ENCODE measurements around the gene TENT4A.

TENT4A gene

DNA sequence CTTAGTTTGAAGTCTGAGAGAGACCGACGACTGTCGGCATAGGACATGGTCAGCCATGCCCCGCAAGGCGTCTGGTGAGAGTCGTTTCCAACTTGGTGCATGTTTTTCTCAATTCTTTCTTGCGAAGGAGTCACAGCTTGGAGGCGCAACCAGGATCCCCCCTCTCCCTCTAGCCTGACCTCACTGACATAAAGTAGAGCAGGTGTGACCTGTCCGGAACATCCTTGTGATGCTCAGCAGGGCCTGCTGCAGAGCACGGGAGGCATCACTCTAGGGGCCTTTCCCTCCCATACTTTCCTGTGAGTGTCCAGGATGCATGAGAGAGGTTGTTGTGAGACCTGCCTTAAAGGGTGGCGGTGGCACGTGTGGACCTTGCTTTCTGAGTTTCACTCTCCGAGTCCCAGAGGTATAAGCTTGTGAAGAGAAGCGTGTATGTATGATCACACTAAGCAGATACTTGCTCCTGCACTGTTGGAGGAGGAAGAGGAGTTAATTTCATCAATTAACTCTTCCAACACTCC, 5.0 kb downstream of the TENT4A start:
- DNase-seq = no peak

DNA sequence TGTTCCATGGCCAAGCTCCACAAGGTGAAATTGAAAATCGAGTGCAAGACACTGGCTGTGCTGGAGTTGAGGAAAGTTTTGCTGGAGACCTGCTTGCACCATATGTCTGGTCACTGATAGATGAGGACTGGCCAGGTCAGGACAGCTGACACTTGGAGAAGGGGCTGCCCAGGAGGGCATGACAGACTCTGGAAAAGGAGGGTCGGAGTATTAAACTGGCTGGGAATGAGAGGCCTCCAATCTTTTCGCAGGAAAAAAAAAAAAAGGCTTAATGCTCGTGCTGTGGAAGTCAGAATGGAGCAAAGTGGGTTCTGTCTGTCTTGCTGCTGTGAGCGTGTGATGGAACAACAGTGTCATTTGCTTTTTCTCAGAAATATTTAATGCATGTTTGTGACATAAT, 5.5 kb downstream of the TENT4A start:
- no peak for DNase-seq

GRCh38 chr5:6719417-6719816, 6.2 kb downstream of the TENT4A start:
- DNase-seq = no peak

DNA sequence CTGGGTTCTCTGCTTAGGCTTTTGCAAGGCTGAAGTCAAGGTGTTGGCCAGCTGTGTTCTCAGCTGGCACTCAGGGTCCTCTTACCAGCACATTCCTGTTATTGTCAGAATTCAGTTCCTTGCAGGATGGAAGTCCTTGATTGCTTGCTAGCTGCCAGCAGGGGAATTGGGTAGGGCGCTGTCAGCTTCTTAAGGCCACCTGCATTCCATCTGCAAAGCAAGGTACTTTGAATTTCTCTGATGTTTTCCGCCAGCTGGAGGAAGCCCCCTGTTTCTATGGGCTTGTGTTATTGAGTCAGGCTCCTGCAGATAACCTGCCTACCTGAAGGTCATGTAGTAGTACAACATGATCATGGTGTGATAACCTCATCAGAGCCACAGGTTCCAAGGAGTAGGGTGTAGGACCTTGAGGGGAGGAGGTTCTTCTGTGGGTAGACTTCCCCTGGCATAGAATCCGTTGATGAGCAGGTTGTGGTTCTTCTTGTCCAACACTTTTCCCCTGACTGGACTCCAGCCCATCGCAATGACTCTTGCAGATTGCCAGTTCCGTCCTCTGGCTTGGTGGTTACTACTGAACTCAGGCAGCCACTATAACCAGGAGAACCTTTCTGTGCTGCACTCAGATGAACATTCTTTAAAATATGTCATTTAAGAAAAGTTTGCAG, 6.8 kb downstream of the TENT4A start:
- peak; percentile 58 for DNase-seq

DNA sequence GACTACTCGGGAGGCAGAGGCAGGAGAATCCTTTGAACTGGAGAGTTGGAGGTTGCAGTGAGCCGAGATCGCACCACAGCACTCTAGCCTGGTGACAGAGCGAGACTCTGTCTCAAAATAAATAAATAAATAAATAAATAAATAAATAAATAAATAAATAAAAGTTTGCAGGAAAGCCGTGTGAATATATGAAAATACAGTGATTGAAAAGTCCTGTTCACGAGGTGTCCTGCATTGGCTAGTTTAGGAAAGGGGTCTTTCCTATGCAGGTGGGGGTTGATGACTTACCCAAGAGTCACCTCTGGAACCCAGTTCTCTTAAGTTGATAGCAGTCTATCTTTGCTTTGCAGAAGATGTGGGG, 7.3 kb downstream of the TENT4A start:
- DNase-seq = no peak

GRCh38 chr5:6721442-6721841, 8.2 kb downstream of the TENT4A start:
- DNase-seq = peak; percentile 62

- DNase-seq = no peak
These were observed 8.8 kb downstream of the TENT4A start for GRCh38 chr5:6722015-6722414.

- DNase-seq = no peak
These were observed 10.0 kb downstream of the TENT4A start for GRCh38 chr5:6723122-6723815.

- no peak for DNase-seq
These were observed 10.6 kb downstream of the TENT4A start for GRCh38 chr5:6723816-6724300.

GRCh38 chr5:6724321-6724929, 11.2 kb downstream of the TENT4A start:
- no peak for DNase-seq

GRCh38 chr5:6725421-6725820, 12.2 kb downstream of the TENT4A start:
- DNase-seq = no peak

GRCh38 chr5:6726006-6726405, 12.8 kb downstream of the TENT4A start:
- DNase-seq = no peak

GRCh38 chr5:6727231-6727630, 14.0 kb downstream of the TENT4A start:
- no peak for DNase-seq

GRCh38 chr5:6728011-6728794, 15.0 kb downstream of the TENT4A start:
- DNase-seq = no peak

DNA sequence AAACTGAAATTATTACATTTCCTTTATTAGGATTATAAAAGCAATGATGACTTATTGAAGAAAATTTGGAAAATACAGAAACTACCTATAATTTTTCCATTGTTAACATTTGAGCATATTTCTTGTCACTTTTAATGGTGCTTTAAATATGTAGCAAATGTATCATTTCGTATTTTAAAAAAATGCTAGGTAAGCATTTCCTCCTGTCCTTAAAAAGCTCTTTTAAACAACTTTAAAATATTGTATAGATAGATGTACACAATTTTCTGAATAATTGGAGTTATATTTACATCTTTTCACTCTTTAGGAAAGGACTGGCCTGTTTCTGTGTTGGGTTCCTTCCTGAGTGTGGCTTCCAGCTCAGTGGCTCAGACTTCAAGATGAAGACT, 15.6 kb downstream of the TENT4A start:
- no peak for DNase-seq

DNA sequence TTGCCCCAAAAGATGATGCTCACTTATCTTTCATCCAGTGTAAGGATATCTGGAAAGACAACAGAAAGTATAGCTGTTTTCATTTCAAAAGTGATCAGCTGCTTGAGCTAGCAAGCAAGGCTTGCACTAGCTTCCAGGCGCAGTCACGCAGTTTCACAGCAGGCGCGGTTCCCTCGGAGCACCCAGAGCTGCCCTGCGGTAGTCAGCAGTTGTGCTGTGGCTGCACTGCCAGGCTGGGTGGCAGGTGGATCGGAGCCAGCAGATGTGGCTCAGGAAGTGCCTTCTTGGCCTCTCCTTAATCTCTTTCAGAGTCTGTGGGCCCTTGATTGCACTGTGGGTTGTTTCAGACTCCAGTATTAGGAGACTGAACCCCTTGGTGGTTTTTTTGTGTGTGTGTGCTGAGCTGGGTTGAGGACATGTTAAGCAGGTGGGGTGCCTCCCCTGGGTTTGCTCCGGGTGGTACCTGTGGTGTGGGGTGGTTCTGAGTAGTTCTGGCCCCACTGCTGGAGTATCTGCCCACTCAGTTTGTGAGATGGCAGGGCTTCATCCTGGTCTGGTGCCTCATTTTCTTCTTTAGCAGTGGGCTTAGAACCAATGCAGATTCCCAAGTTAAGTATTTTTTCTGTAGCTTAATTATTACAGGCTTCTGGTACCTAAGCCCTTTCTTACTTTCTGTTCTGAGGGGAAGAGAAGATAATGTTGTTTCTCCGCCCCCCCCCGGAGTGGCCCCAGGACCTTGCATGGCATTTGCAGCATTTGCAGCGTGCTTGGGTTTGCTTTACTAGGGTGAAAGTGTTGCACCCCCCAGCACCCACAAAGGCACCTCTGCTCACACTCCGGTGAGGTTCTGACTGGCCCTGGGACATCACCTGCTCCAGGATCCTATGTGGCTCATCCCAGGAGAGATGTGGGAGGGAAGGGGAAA, 16.4 kb downstream of the TENT4A start:
- peak; percentile 94 for DNase-seq

GRCh38 chr5:6730407-6730806, 17.2 kb downstream of the TENT4A start:
- DNase-seq = peak; percentile 91

DNA sequence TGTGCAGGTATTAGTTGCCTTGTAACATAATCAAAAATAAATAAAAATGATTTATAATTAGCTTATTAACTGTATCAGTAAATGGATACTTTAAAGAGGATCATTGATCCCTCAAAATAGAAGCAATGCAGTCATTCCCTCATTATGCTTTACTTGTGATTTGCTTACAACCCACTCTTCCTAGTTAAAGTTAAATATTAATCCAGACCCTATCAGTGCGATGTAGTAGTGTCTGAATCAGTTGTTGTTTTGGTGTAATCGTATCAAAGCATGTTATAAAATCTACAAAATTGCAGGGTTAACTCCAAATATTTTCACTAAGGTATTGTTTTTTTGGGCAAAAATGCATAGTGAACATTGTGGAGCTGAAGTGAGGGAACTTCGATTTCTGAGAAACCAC, 17.6 kb downstream of the TENT4A start:
- DNase-seq = no peak

GRCh38 chr5:6731465-6732237, 18.4 kb downstream of the TENT4A start:
- peak; percentile 33 for DNase-seq

- no peak for DNase-seq
These were observed 19.6 kb downstream of the TENT4A start for GRCh38 chr5:6732634-6733410.
